H1 (cell line): ENCODE results near the gene PCDHAC2. TPM values are rescaled to one million over a fixed set of nuclear protein-coding genes. Genes with fewer than 3 reads are reported as not detected.

Experiments
- CTCF ChIA-PET: fragments of 300-600 bp; sonication (Branson Sonifier 250); formaldehyde crosslinking; loops from one replicate; lab custom pipeline; 2021; ENCODE audit not compliant: partially characterized antibody; lab: Charles Lee
- POLR2A ChIA-PET: fragments of 300-600 bp; sonication (Branson Sonifier 250); formaldehyde crosslinking; loops from one replicate; lab custom pipeline; 2021; ENCODE audit warnings: inconsistent platforms; ENCODE audit not compliant: partially characterized antibody; lab: Charles Lee
- DNase-seq, 2 experiments: peaks; one replicate each; pipeline versions ENCODE4 v3.0.0 to v3.0.0-alpha.2; 2010 to 2022; ENCODE audit warnings: low spot score in 2 of 2, low read depth in 1 of 2, mixed read lengths in 1 of 2
- FAIRE-seq: peaks from 2 replicates; lab custom pipeline; 2011; peaks lifted over from hg19 to GRCh38; lab: Jason Lieb, UNC
- H2AFZ ChIP-seq: 2 replicates; pipeline ENCODE4 v1.8.1; 2012; ENCODE audit warnings: low read length, inconsistent platforms
- H2AK5ac ChIP-seq: 2 replicates; pipeline ENCODE4 v1.6.1; 2013; ENCODE audit warnings: low read depth, low read length
- H2BK120ac ChIP-seq: replicated peaks from 2 replicates; pipeline ENCODE3; 2013; ENCODE audit warnings: low read depth, low read length, inconsistent platforms
- H2BK12ac ChIP-seq: 2 replicates; pipeline ENCODE4 v1.6.1; 2013; ENCODE audit warnings: low read depth, low read length
- H2BK15ac ChIP-seq: 2 replicates; pipeline ENCODE4 v1.6.1; 2013; ENCODE audit warnings: low read length
- H2BK20ac ChIP-seq: 2 replicates; pipeline ENCODE4 v1.6.1; 2013; ENCODE audit warnings: low read length
- H2BK5ac ChIP-seq: 2 replicates; pipeline ENCODE4 v1.6.1; 2013; ENCODE audit warnings: low read depth, low read length
- H3K14ac ChIP-seq: 2 replicates; pipeline ENCODE4 v1.6.1; 2013; ENCODE audit warnings: inconsistent platforms; ENCODE audit not compliant: insufficient read length
- H3K18ac ChIP-seq: 2 replicates; pipeline ENCODE4 v1.6.1; 2013; ENCODE audit warnings: low read length; ENCODE audit errors: extremely low read depth
- H3K23ac ChIP-seq: 2 replicates; pipeline ENCODE4 v1.6.1; 2013; ENCODE audit warnings: inconsistent platforms; ENCODE audit not compliant: insufficient read length
- H3K23me2 ChIP-seq: 2 replicates; pipeline ENCODE4 v1.6.1; 2013; ENCODE audit warnings: low read depth, low read length
- H3K27ac ChIP-seq: 2 replicates; pipeline ENCODE4 v1.6.1; 2011; ENCODE audit warnings: low read depth, low read length, inconsistent platforms
- H3K27me3 ChIP-seq, 4 experiments: replicated peaks in 1 of 4; 1 replicate in 1 of 4; 2 replicates in 3 of 4; pipeline versions ENCODE4 v1.6.1 to v1.8.1; 2011 to 2013; ENCODE audit warnings: low read length in 3 of 4, mild to moderate bottlenecking in 3 of 4, inconsistent platforms in 2 of 4, mixed read lengths in 2 of 4, moderate library complexity in 1 of 4; ENCODE audit not compliant: control insufficient read depth in 3 of 4, insufficient read depth in 3 of 4; ENCODE audit errors: extremely low read depth in 1 of 4
- H3K36me3 ChIP-seq, 4 experiments: 2 replicates each; pipeline versions ENCODE4 v1.6.1 to v1.8.1; 2011 to 2013; ENCODE audit warnings: mild to moderate bottlenecking in 4 of 4, low read length in 3 of 4, moderate library complexity in 2 of 4, control low read depth in 1 of 4, inconsistent platforms in 1 of 4; ENCODE audit not compliant: insufficient read depth in 4 of 4, control insufficient read depth in 2 of 4
- H3K4ac ChIP-seq: replicated peaks from 2 replicates; pipeline ENCODE3; 2013; ENCODE audit warnings: low read length, low read depth, mixed read lengths, inconsistent platforms; ENCODE audit not compliant: insufficient read length
- H3K4me1 ChIP-seq, 4 experiments: replicated peaks in 1 of 4; 1 replicate in 1 of 4; 2 replicates in 3 of 4; pipeline versions ENCODE4 v1.6.1 to v1.8.1; 2011 to 2013; ENCODE audit warnings: low read length in 3 of 4, inconsistent platforms in 2 of 4, mixed read lengths in 1 of 4; ENCODE audit not compliant: insufficient read depth in 4 of 4, control insufficient read depth in 3 of 4
- H3K4me2 ChIP-seq, 2 experiments: 2 replicates each; pipeline versions ENCODE4 v1.6.1 to v1.8.1; 2011 to 2013; ENCODE audit warnings: low read depth in 2 of 2, low read length in 2 of 2, control low read depth in 1 of 2, inconsistent platforms in 1 of 2, mild to moderate bottlenecking in 1 of 2; ENCODE audit not compliant: insufficient read depth in 1 of 2
- H3K4me3 ChIP-seq, 4 experiments: fragments of 200-600, 300-600 bp in 1 of 4; sonication (generic), shearing (Covaris generic), sonication (Bioruptor Twin) in 1 of 4; 2 replicates each; pipeline versions ENCODE4 v1.5.1 to v1.8.1; 2011 to 2016; ENCODE audit warnings: low read length in 4 of 4, low read depth in 3 of 4, control low read depth in 2 of 4, inconsistent platforms in 2 of 4, mild to moderate bottlenecking in 2 of 4, mixed read lengths in 1 of 4, moderate library complexity in 1 of 4; ENCODE audit not compliant: insufficient read depth in 2 of 4; ENCODE audit errors: extremely low read depth in 1 of 4
- H3K56ac ChIP-seq: replicated peaks from 2 replicates; pipeline ENCODE3; 2013; ENCODE audit warnings: low read depth, mild to moderate bottlenecking, mixed read lengths, low read length, inconsistent platforms; ENCODE audit not compliant: insufficient read length
- H3K79me1 ChIP-seq: 2 replicates; pipeline ENCODE4 v1.6.1; 2013; ENCODE audit warnings: low read depth, low read length, control low read depth
- H3K79me2 ChIP-seq, 2 experiments: 2 replicates each; pipeline versions ENCODE4 v1.6.1 to v1.8.1; 2012 to 2013; ENCODE audit warnings: low read length in 2 of 2, mild to moderate bottlenecking in 2 of 2, inconsistent platforms in 1 of 2; ENCODE audit not compliant: insufficient read depth in 2 of 2, control insufficient read depth in 1 of 2
- H3K9ac ChIP-seq, 4 experiments: replicated peaks in 1 of 4; 1 replicate in 1 of 4; 2 replicates in 3 of 4; pipeline versions ENCODE4 v1.6.1 to v1.8.1; 2011 to 2013; ENCODE audit warnings: low read depth in 3 of 4, low read length in 3 of 4, control low read depth in 2 of 4, mild to moderate bottlenecking in 2 of 4, moderate library complexity in 2 of 4, inconsistent platforms in 1 of 4; ENCODE audit errors: extremely low read depth in 1 of 4
- H3K9me3 ChIP-seq, 2 experiments: 2 replicates each; pipeline versions ENCODE4 v1.6.1 to v1.8.1; 2012 to 2013; ENCODE audit warnings: mild to moderate bottlenecking in 2 of 2, moderate library complexity in 2 of 2, control low read depth in 1 of 2, inconsistent platforms in 1 of 2, low read depth in 1 of 2, low read length in 1 of 2, mixed read lengths in 1 of 2; ENCODE audit not compliant: insufficient read depth in 2 of 2
- H4K20me1 ChIP-seq, 2 experiments: replicated peaks in 1 of 2; 2 replicates each; pipeline versions ENCODE3 to v1.8.1; 2011 to 2013; ENCODE audit warnings: inconsistent platforms in 2 of 2, low read length in 2 of 2, mild to moderate bottlenecking in 1 of 2; ENCODE audit not compliant: insufficient read depth in 2 of 2, control insufficient read depth in 1 of 2
- H4K5ac ChIP-seq: 2 replicates; pipeline ENCODE4 v1.6.1; 2013; ENCODE audit warnings: low read length, low read depth, mixed read lengths, inconsistent platforms; ENCODE audit not compliant: insufficient read length
- H4K8ac ChIP-seq: 2 replicates; pipeline ENCODE4 v1.8.0; 2013; ENCODE audit warnings: mild to moderate bottlenecking, moderate library complexity, low read length, inconsistent platforms; ENCODE audit not compliant: insufficient read depth; ENCODE audit errors: extremely low read depth
- H4K91ac ChIP-seq: replicated peaks from 2 replicates; pipeline ENCODE3; 2013; ENCODE audit warnings: low read length, mixed read lengths, inconsistent platforms; ENCODE audit not compliant: insufficient read length
- ATF3 ChIP-seq: IDR thresholded peaks from 2 replicates; pipeline ENCODE4 v1.6.1; 2011; ENCODE audit warnings: low read depth, mild to moderate bottlenecking, low read length; ENCODE audit not compliant: insufficient read depth
- BRCA1 ChIP-seq: IDR thresholded peaks from 2 replicates; pipeline ENCODE4 v1.6.1; 2012; ENCODE audit warnings: low read depth, low read length, improper control_type of control experiment
- E2F6 ChIP-seq: IDR thresholded peaks from 2 replicates; pipeline ENCODE4 v1.6.1; 2012; ENCODE audit warnings: inconsistent platforms
- FOSL1 ChIP-seq: IDR thresholded peaks from 2 replicates; pipeline ENCODE4 v1.6.1; 2011; ENCODE audit warnings: mild to moderate bottlenecking, low read depth, low read length, moderate library complexity; ENCODE audit not compliant: insufficient read depth
- HDAC2 ChIP-seq, 2 experiments: fragments of 300-600 bp in 1 of 2; sonication (generic) in 1 of 2; IDR thresholded peaks; 2 replicates each; pipeline ENCODE4 v1.6.1; 2011 to 2012; ENCODE audit warnings: low read depth in 2 of 2, low read length in 2 of 2, mild to moderate bottlenecking in 2 of 2, moderate library complexity in 2 of 2, borderline replicate concordance in 1 of 2, inconsistent platforms in 1 of 2
- KDM4A ChIP-seq: IDR thresholded peaks from one replicate; pipeline ENCODE4 v1.7.1; 2012; ENCODE audit warnings: low read depth, mild to moderate bottlenecking, moderate library complexity, low read length, inconsistent platforms; ENCODE audit not compliant: severe bottlenecking
- POU5F1 ChIP-seq: IDR thresholded peaks from 2 replicates; pipeline ENCODE4 v1.6.1; 2011; ENCODE audit warnings: low read depth, mild to moderate bottlenecking, low read length, moderate library complexity
- RNF2 ChIP-seq: fragments of 200-900, 300-1000 bp; sonication (generic); IDR thresholded peaks from 2 replicates; pipeline ENCODE4 v1.7.1; 2016; ENCODE audit warnings: borderline replicate concordance, low read depth, mild to moderate bottlenecking, antibody characterized with exemption, low read length; ENCODE audit not compliant: poor library complexity, severe bottlenecking; ENCODE audit errors: missing control alignments
- TAF7 ChIP-seq: optimal IDR thresholded peaks from 2 replicates; pipeline ENCODE3; 2011; ENCODE audit warnings: low read depth, mild to moderate bottlenecking, inconsistent platforms, low read length, moderate library complexity, borderline replicate concordance
- TCF12 ChIP-seq: IDR thresholded peaks from 2 replicates; pipeline ENCODE4 v1.6.1; 2011; ENCODE audit warnings: low read depth, mild to moderate bottlenecking, low read length
- WGBS, 2 experiments: shearing (Covaris generic) in 1 of 2; methylation state at CpG; one replicate each; pipeline versions ENCODE4 v1.1.6 to v1.1.7; 2013 to 2015; ENCODE audit warnings: low lambda C conversion rate in 2 of 2, mixed read lengths in 2 of 2, inconsistent platforms in 1 of 2, low coverage in 1 of 2, missing lambda C conversion rate in 1 of 2; ENCODE audit not compliant: insufficient replicate concordance in 2 of 2, insufficient coverage in 1 of 2, insufficient read length in 1 of 2; ENCODE audit errors: extremely low coverage in 1 of 2, missing lambda C conversion rate in 1 of 2; 5-methylcytosine and 5-hydroxymethylcytosine counted together
- polyA plus RNA-seq, 7 experiments: library from polyadenylated mRNA; depleted of rRNA in 3 of 7; stranded (reverse) in 5 of 7; unstranded in 2 of 7; fragments of >200 nt in 5 of 7; fragments of 200-250 nt in 2 of 7; gene quantifications; 1 replicate in 5 of 7; 2 replicates in 1 of 7; 4 replicates in 1 of 7; pipeline versions ENCODE4 v1.2.1 to v1.2.3, GENCODE V29; 2011 to 2013; ENCODE audit warnings: missing spikeins in 2 of 7, mixed read lengths in 2 of 7
- total RNA-seq: library from RNA; stranded (reverse); fragmentation: NEBNext Ultra II Directional; extraction: Animal tissue kit (Norgen Biotek cat#: 25700); gene quantifications from 2 replicates; pipeline ENCODE4 v1.2.1, GENCODE V29; 2021

PCDHAC2 gene
- total and polyA plus RNA-seq, 2 of the 8 experiments (the other 6 are each of a cell fraction or from before 2014, with no cell fraction given), result 3.7 to 5.0 TPM

- no peak for FAIRE-seq
- TF ChIP-seq HDAC2 (IDR thresholded peaks at IDR 0.05; ENCODE audit: borderline replicate concordance in 1 of 2, low read depth in 2 of 2, low read length in 2 of 2), result no peak
- TF ChIP-seq TCF12, result no peak
- TF ChIP-seq BRCA1, result no peak
- TF ChIP-seq KDM4A, result no peak
- TF ChIP-seq TAF7, result no peak
- TF ChIP-seq RNF2, result no peak
- TF ChIP-seq FOSL1, result no peak
- TF ChIP-seq E2F6, result no peak
- no peak for TF ChIP-seq POU5F1
- TF ChIP-seq ATF3, result no peak
Measured at GRCh38 chr5:140923601-140924000, 42.7 kb upstream of the PCDHAC2 start.

More at GRCh38 chr5:140923601-140924000, 42.7 kb upstream of the PCDHAC2 start:
- CTCF ChIA-PET, result interaction anchor here (3.2 kb wide), 1 partner anchor 117 kb away, joined by 18 read pairs; no protein-coding TSS in a partner anchor
- 85% methylated on average over 4 of the region's 4 CpGs; no CpG with 5 or more reads in 1 of the 2 experiments for WGBS, 2 experiments
- Histone ChIP-seq H2BK120ac (no peak overlapping the region), H3K18ac (no peak overlapping the region), H3K79me1 (no peaks in the 10 kb centered on the region; the same call in 1 of the 2 replicates), H2BK12ac (no peak overlapping the region), H2AK5ac (no peak overlapping the region), H3K4me1 (peaks cover 0 to 15% (median 10%) of the 10 kb centered on the region in 4 experiments; a peak in 6 of 7 replicates), H2BK5ac (no peak overlapping the region), H2AFZ (no peak overlapping the region), H3K9me3 (no peaks in the 10 kb centered on the region), H2BK15ac (no peak overlapping the region), H3K79me2 (no peaks in the 10 kb centered on the region), H4K91ac (no peak overlapping the region), H3K27me3 (peaks cover 0 to 19% (median 15%) of the 10 kb centered on the region in 4 experiments; a peak in 6 of 7 replicates), H3K36me3 (no peaks in the 10 kb centered on the region), H3K23me2 (peaks cover 20% of the 10 kb centered on the region), H4K8ac (no peak overlapping the region), H3K56ac (no peak overlapping the region), H4K5ac (no peak overlapping the region), H3K9ac (no peak overlapping the region), H3K4ac (no peak overlapping the region), H3K4me2 (no peak overlapping the region), H3K27ac (no peak overlapping the region), H3K23ac (no peak overlapping the region), H2BK20ac (no peak overlapping the region), H3K4me3 (no peak overlapping the region), H3K14ac (no peak overlapping the region), H4K20me1 (peaks cover 9 to 12% of the 10 kb centered on the region in 2 experiments)
- POLR2A ChIA-PET, result no interaction called here
- DNase-seq, result no peak
